Chondrocyte (in vitro differentiated cells): ENCODE results near the gene MAB21L2. TPM values are rescaled to one million over a fixed set of nuclear protein-coding genes. Genes with fewer than 3 reads are reported as not detected.

Experiments
- DNase-seq: peaks from one replicate; pipeline ENCODE4 v3.0.0; 2021; ENCODE audit warnings: mixed read lengths, low spot score
- H3K27ac Mint-ChIP-seq: one replicate; pipeline ENCODE4 v1.8.0; 2021; ENCODE audit warnings: mild to moderate bottlenecking, moderate library complexity, mixed read lengths; ENCODE audit not compliant: unreplicated experiment
- H3K27me3 Mint-ChIP-seq: 2 replicates; pipeline ENCODE4 v1.8.0; 2021; ENCODE audit warnings: low read depth, mixed read lengths
- H3K36me3 Mint-ChIP-seq: 2 replicates; pipeline ENCODE4 v1.8.0; 2021; ENCODE audit warnings: low read depth, mixed read lengths
- H3K4me1 Mint-ChIP-seq: 2 replicates; pipeline ENCODE4 v1.8.0; 2021; ENCODE audit warnings: low read depth, mild to moderate bottlenecking, mixed read lengths
- H3K4me3 Mint-ChIP-seq: one replicate; pipeline ENCODE4 v1.8.0; 2021; ENCODE audit warnings: mild to moderate bottlenecking, moderate library complexity, mixed read lengths; ENCODE audit not compliant: unreplicated experiment
- H3K9me3 Mint-ChIP-seq: 2 replicates; pipeline ENCODE4 v1.8.0; 2021; ENCODE audit warnings: low read depth, mixed read lengths
- total RNA-seq: library from RNA; stranded (reverse); gene quantifications from 3 replicates; pipeline ENCODE4 v1.2.1, GENCODE V29; 2021
- TF ChIP-seq, protein P1 (sequence below): fragments of 200-600 bp; sonication (generic); IDR thresholded peaks from 2 replicates; pipeline ENCODE4 v1.5.0; 2021; ENCODE audit warnings: antibody characterized with exemption, mild to moderate bottlenecking, moderate library complexity

The MAB21L2 gene
- total RNA-seq, 1 donor from 2014 or later: 4.2 TPM

- Mint-ChIP-seq H3K9me3 (no peaks in the 10 kb centered on the region), H3K27ac (no peak overlapping the region), H3K4me1 (peaks cover 20% of the 10 kb centered on the region), H3K4me3 (no peak overlapping the region), H3K27me3 (no peaks in the 10 kb centered on the region), H3K36me3 (no peaks in the 10 kb centered on the region)
- no peak for DNase-seq
- TF ChIP-seq, protein P1, sequence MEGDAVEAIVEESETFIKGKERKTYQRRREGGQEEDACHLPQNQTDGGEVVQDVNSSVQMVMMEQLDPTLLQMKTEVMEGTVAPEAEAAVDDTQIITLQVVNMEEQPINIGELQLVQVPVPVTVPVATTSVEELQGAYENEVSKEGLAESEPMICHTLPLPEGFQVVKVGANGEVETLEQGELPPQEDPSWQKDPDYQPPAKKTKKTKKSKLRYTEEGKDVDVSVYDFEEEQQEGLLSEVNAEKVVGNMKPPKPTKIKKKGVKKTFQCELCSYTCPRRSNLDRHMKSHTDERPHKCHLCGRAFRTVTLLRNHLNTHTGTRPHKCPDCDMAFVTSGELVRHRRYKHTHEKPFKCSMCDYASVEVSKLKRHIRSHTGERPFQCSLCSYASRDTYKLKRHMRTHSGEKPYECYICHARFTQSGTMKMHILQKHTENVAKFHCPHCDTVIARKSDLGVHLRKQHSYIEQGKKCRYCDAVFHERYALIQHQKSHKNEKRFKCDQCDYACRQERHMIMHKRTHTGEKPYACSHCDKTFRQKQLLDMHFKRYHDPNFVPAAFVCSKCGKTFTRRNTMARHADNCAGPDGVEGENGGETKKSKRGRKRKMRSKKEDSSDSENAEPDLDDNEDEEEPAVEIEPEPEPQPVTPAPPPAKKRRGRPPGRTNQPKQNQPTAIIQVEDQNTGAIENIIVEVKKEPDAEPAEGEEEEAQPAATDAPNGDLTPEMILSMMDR: peak; percentile 73
Observed at GRCh38 chr4:150593996-150594395, 12.0 kb downstream of the MAB21L2 start.

DNA sequence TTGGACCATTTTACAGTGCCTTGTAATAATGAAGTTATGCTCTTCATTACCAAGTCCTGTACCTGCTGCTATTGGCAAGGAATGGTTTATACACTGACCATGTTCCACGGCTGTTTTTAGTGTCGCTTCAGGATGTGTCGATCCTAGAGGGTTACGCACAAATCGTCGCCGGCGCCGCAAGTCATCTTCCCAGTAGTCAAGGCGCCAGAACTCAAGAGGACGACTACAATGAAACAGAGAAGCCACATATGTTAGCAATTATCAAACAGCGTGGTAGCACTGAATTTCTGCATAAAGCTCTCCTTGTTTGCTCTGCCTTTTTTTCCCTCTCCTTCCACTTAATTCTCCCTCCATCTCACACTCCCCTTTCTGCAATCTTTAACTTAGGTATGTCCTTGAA, 17.0 kb downstream of the MAB21L2 start:
- Mint-ChIP-seq H3K27me3 (no peaks in the 10 kb centered on the region), H3K9me3 (no peaks in the 10 kb centered on the region), H3K36me3 (peaks cover 2% of the 10 kb centered on the region), H3K4me1 (peaks cover 4% of the 10 kb centered on the region), H3K4me3 (no peak overlapping the region), H3K27ac (no peak overlapping the region)
- no peak for DNase-seq
- TF ChIP-seq, protein P1: no peak

DNA sequence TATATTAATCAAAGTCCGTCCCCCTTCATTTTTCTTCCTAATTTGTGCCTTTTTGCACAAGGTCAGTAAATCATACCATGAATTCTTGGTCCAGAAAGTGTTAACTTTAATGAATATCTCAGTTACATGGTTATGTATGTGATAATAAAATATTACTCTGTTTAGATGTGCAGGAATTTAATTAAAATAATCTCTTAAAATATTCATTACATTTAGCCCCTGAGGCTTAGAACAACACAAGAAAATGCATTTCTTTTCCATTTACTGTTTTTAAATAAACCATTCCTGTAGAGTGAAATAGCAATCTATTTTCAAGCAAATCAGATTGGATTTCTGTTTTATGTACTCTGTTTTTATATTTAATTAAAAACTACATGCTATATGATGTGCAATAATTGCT, 17.6 kb downstream of the MAB21L2 start:
- TF ChIP-seq, protein P1: no peak
- H3K27me3 Mint-ChIP-seq: no peaks in the 10 kb centered on the region
- DNase-seq: no peak
- H3K9me3 Mint-ChIP-seq: no peaks in the 10 kb centered on the region
- H3K4me3 Mint-ChIP-seq: no peak overlapping the region
- peaks cover 2% of the 10 kb centered on the region for H3K36me3 Mint-ChIP-seq
- H3K4me1 Mint-ChIP-seq: peaks cover 4% of the 10 kb centered on the region
- H3K27ac Mint-ChIP-seq: no peak overlapping the region

DNA sequence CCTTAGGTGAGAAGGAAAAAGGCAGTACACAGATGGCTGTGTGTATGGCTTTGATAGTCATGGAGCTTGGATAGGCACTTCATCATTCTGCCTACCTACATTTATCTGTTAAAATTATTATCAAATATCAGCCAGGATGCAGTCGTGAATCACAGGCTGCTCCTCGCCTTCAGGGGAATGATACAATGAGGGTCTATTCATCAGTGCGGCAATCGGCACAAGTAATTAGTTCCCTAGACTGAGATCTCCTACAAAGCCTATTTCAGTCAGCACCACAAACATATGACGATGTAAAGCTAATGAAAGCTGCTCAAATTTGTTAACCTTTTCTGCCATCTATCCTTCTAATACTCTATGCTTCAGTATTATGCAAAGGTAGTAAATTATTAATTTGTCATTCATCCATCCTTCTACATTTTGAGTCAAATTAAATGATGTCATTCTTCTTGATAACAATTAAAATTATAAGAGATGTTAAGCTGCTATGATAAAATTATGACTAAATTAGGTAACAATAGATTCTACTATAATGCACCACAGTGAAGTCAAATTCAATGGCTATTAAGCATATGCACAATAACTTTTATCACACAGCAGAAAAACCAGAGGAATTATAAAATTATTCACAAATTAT, 19.0 kb downstream of the MAB21L2 start:
- H3K36me3 Mint-ChIP-seq: peaks cover 2% of the 10 kb centered on the region
- no peak overlapping the region for H3K4me3 Mint-ChIP-seq
- no peaks in the 10 kb centered on the region for H3K9me3 Mint-ChIP-seq
- peaks cover 4% of the 10 kb centered on the region for H3K4me1 Mint-ChIP-seq
- TF ChIP-seq, protein P1: no peak
- no peaks in the 10 kb centered on the region for H3K27me3 Mint-ChIP-seq
- DNase-seq: no peak
- no peak overlapping the region for H3K27ac Mint-ChIP-seq

DNA sequence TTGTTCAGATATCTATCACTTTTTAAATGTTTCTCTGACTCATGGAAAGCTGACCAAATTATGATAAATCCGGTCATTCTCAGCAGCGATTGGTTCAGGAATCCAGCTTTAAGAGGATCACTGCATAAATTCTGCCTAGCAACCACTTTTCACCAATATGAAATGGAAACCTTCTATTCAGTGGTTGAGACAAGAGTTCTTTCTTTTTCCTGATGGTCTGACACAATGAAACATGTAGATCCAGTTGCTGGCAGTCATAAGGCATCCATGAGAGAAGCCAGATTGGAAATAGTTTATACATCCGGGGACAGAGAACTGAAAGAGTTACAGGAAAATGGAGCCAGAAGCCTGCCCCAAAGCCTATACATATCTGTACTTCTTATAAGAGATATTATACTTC, 27.2 kb downstream of the MAB21L2 start:
- TF ChIP-seq, protein P1: no peak
- no peak for DNase-seq
- H3K9me3 Mint-ChIP-seq: no peaks in the 10 kb centered on the region
- no peak overlapping the region for H3K4me3 Mint-ChIP-seq
- H3K4me1 Mint-ChIP-seq: no peaks in the 10 kb centered on the region
- H3K36me3 Mint-ChIP-seq: no peaks in the 10 kb centered on the region
- H3K27me3 Mint-ChIP-seq: no peaks in the 10 kb centered on the region
- no peak overlapping the region for H3K27ac Mint-ChIP-seq
